Measurements from ENCODE around the gene CCDC40.

CCDC40 gene

GRCh38 chr17:80002070-80002641 is 34.3 kb upstream of the CCDC40 start:
- no peak for DNase-seq

- no peak for DNase-seq
Observed at GRCh38 chr17:80002690-80003490, 33.6 kb upstream of the CCDC40 start.

GRCh38 chr17:80003969-80004368 is 32.5 kb upstream of the CCDC40 start:
- DNase-seq, result no peak

- DNase-seq, result peak; percentile 39
Observed at GRCh38 chr17:80005360-80006338, 30.8 kb upstream of the CCDC40 start.

- DNase-seq, result no peak
Observed at GRCh38 chr17:80006339-80006720, 30.1 kb upstream of the CCDC40 start.

GRCh38 chr17:80006811-80007752 is 29.4 kb upstream of the CCDC40 start:
- no peak for DNase-seq

GRCh38 chr17:80007939-80008338 is 28.5 kb upstream of the CCDC40 start:
- DNase-seq, result no peak

GRCh38 chr17:80008383-80008840 is 28.0 kb upstream of the CCDC40 start:
- DNase-seq, result peak; percentile 36

- DNase-seq, result no peak
Observed at GRCh38 chr17:80008848-80009247, 27.6 kb upstream of the CCDC40 start.

- DNase-seq, result no peak
Observed at GRCh38 chr17:80009391-80010282, 26.8 kb upstream of the CCDC40 start.

GRCh38 chr17:80010283-80010858 is 26.1 kb upstream of the CCDC40 start:
- DNase-seq, result no peak

GRCh38 chr17:80011989-80012555 is 24.4 kb upstream of the CCDC40 start:
- DNase-seq, result no peak

- no peak for DNase-seq
Observed at GRCh38 chr17:80012765-80013741, 23.4 kb upstream of the CCDC40 start.

- DNase-seq, result no peak
Observed at GRCh38 chr17:80017226-80018010, 19.0 kb upstream of the CCDC40 start.

GRCh38 chr17:80018917-80019651 is 17.4 kb upstream of the CCDC40 start:
- DNase-seq, result no peak

- no peak for DNase-seq
Observed at GRCh38 chr17:80021600-80021999, 14.8 kb upstream of the CCDC40 start.

Data from fibroblast of skin of abdomen (primary cell).